Prostate gland (tissue), 2 donors: ENCODE data around the gene MYO1D. TPM values are rescaled to one million over a fixed set of nuclear protein-coding genes. Genes with fewer than 3 reads are reported as not detected.

Experiments used
- DNase-seq: peaks from one replicate; pipeline ENCODE4 v3.0.0-alpha.2; 2019; ENCODE audit warnings: low spot score
- H3K27ac ChIP-seq, 2 donors: fragments of 200-600 bp; sonication (generic); 2 replicates each; pipeline ENCODE4 v1.5.1; 2017 to 2019
- H3K27me3 ChIP-seq: fragments of 200-600 bp; sonication (generic); replicated peaks from 2 replicates; pipeline ENCODE4 v1.5.1; 2019; ENCODE audit not compliant: insufficient read depth
- H3K36me3 ChIP-seq, 2 donors: fragments of 200-600 bp; sonication (generic); 1 replicate in 1 of 2; 2 replicates in 1 of 2; pipeline versions ENCODE4 v1.5.1 to v1.8.1; 2017 to 2019
- H3K4me1 ChIP-seq: fragments of 200-600 bp; sonication (generic); replicated peaks from 2 replicates; pipeline ENCODE4 v1.5.1; 2019
- H3K4me3 ChIP-seq, 2 donors: fragments of 200-600 bp; sonication (generic); 2 replicates each; pipeline ENCODE4 v1.5.1; 2017 to 2019
- H3K9me3 ChIP-seq: fragments of 200-600 bp; sonication (generic); 2 replicates; pipeline ENCODE4 v1.5.1; 2017
- POLR2A ChIP-seq: fragments of 450-650 bp; IDR thresholded peaks from one replicate; pipeline ENCODE4 v1.6.1; 2016; ENCODE audit warnings: antibody characterized with exemption, mild to moderate bottlenecking
- POLR2AphosphoS5 ChIP-seq: sonication (generic); formaldehyde crosslinking; IDR thresholded peaks from one replicate; pipeline ENCODE4 v1.6.1; 2017; ENCODE audit warnings: antibody characterized with exemption
- WGBS: methylation state at CpG from one replicate; pipeline ENCODE4 v1.1.5; 2018; 5-methylcytosine and 5-hydroxymethylcytosine counted together
- intact Hi-C: fragments of 100-400 bp; cut with DNase I; formaldehyde crosslinking; loops from one replicate; pipeline ENCODE4 v1.14.2; 2022
- total RNA-seq, 2 donors: library from RNA; depleted of rRNA; stranded (reverse); fragments of >200 nt; gene quantifications; one replicate each; pipeline ENCODE4 v1.1.0, GENCODE V29; 2016
- TF ChIP-seq, protein P1 (sequence below), 4 experiments: fragments of 200-600 bp in 2 of 4; fragments of 450-650 bp in 2 of 4; sonication (generic) in 2 of 4; IDR thresholded peaks; 1 replicate in 3 of 4; 2 replicates in 1 of 4; pipeline ENCODE4 v1.5.1; 2016 to 2019; ENCODE audit warnings: antibody characterized with exemption in 4 of 4, mild to moderate bottlenecking in 2 of 4, moderate library complexity in 2 of 4

Gene MYO1D
- total RNA-seq, 2 donors from 2014 or later = 44.2 to 45.2 TPM

DNA sequence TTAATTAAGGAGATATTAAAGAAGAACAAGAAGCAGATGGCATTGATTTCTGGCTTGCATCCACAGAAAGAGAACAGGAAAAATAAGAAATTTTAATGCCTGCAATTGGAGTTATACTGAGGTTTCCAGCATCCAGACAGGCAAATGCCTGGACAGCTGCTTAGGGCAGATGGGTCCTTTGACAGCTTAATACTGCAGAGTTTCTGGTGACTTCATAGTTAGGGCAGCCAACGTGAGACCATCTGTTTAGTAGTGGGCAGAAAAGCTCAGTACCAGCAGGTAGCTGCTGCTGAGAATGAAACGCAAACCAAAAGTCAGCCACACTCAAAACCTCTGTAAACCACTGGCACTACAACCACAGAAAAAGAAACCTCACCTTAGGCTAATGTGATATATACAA, 280.3 kb downstream of the MYO1D start:
- H3K27me3 ChIP-seq = no peaks in the 10 kb centered on the region
- WGBS = 82% methylated on average over 2 of the region's 2 CpGs
- TF ChIP-seq, protein P1, sequence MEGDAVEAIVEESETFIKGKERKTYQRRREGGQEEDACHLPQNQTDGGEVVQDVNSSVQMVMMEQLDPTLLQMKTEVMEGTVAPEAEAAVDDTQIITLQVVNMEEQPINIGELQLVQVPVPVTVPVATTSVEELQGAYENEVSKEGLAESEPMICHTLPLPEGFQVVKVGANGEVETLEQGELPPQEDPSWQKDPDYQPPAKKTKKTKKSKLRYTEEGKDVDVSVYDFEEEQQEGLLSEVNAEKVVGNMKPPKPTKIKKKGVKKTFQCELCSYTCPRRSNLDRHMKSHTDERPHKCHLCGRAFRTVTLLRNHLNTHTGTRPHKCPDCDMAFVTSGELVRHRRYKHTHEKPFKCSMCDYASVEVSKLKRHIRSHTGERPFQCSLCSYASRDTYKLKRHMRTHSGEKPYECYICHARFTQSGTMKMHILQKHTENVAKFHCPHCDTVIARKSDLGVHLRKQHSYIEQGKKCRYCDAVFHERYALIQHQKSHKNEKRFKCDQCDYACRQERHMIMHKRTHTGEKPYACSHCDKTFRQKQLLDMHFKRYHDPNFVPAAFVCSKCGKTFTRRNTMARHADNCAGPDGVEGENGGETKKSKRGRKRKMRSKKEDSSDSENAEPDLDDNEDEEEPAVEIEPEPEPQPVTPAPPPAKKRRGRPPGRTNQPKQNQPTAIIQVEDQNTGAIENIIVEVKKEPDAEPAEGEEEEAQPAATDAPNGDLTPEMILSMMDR (IDR thresholded peaks at IDR 0.05) = no peak
- TF ChIP-seq POLR2A (no peak), POLR2AphosphoS5 (no peak)
- H3K27ac ChIP-seq = no peak overlapping the region
- no peak for DNase-seq
- no peaks in the 10 kb centered on the region for H3K4me1 ChIP-seq
- no peak overlapping the region for H3K4me3 ChIP-seq
- intact Hi-C loops = no loop called here
- H3K36me3 ChIP-seq = no peaks in the 10 kb centered on the region
- H3K9me3 ChIP-seq = no peaks in the 10 kb centered on the region

DNA sequence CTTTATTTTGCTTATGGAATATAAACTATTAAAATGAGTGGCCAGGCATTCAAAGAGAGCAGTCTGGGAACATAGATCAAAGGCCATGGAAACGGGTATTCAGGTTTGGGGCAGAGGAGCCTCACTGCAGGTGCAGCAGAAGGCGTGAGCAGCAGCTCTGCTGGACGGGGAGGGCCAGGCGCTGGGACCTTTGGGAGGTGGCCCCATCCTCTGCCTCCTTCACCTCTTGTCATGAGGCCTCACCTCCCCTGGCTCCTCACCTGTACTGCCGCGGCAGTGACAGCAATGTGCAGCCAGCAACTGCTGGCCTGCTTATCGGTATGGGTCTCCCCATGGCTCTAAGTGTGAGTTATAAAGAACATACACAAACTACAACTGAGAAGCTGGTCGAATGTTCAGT, 280.7 kb downstream of the MYO1D start:
- Histone ChIP-seq H3K36me3 (no peaks in the 10 kb centered on the region), H3K4me1 (no peaks in the 10 kb centered on the region), H3K27ac (no peak overlapping the region), H3K27me3 (no peaks in the 10 kb centered on the region), H3K9me3 (no peaks in the 10 kb centered on the region), H3K4me3 (no peak overlapping the region)
- no peak for DNase-seq
- intact Hi-C loops = no loop called here
- 83% methylated on average over 8 of the region's 8 CpGs for WGBS
- TF ChIP-seq POLR2AphosphoS5 (no peak), POLR2A (no peak)
- TF ChIP-seq, protein P1 (IDR thresholded peaks at IDR 0.05) = no peak

DNA sequence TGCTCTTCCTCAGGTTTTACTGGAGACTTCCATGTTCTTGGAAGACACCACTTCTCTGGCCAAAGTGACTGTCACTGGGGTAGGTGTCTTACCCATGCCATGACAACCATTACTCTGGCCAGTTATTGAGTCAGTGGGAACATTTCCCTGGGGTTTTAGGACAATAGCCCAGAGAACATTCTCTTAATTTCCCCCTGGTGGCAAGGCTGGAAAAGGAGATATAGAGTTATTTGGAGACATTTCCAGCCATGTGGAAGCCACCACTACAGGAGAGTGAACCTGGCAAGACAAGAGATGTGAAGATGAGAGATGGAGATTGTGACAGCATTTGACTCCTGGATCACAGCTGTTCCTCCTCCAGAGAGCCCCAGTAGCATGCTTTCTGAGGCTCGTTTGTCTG, 283.9 kb downstream of the MYO1D start:
- Histone ChIP-seq H3K27ac (no peak overlapping the region), H3K36me3 (no peaks in the 10 kb centered on the region), H3K27me3 (no peaks in the 10 kb centered on the region), H3K9me3 (no peaks in the 10 kb centered on the region), H3K4me3 (no peak overlapping the region), H3K4me1 (no peaks in the 10 kb centered on the region)
- TF ChIP-seq POLR2AphosphoS5 = no peak
- no peak for TF ChIP-seq POLR2A
- TF ChIP-seq, protein P1 (IDR thresholded peaks at IDR 0.05) = no peak
- 83% methylated on average over 1 of the region's 1 CpG for WGBS
- intact Hi-C loops = no loop called here
- DNase-seq = no peak

GRCh38 chr17:32591405-32591804, 285.5 kb downstream of the MYO1D start:
- TF ChIP-seq POLR2AphosphoS5 = no peak
- TF ChIP-seq, protein P1 (IDR thresholded peaks at IDR 0.05) = no peak
- TF ChIP-seq POLR2A = no peak
- H3K36me3 ChIP-seq = no peaks in the 10 kb centered on the region
- H3K4me3 ChIP-seq = no peak overlapping the region
- intact Hi-C loops = no loop called here
- WGBS = 94% methylated on average over 3 of the region's 3 CpGs
- no peak for DNase-seq
- no peaks in the 10 kb centered on the region for H3K4me1 ChIP-seq
- H3K27me3 ChIP-seq = no peaks in the 10 kb centered on the region
- H3K27ac ChIP-seq = no peak overlapping the region
- H3K9me3 ChIP-seq = no peaks in the 10 kb centered on the region

DNA sequence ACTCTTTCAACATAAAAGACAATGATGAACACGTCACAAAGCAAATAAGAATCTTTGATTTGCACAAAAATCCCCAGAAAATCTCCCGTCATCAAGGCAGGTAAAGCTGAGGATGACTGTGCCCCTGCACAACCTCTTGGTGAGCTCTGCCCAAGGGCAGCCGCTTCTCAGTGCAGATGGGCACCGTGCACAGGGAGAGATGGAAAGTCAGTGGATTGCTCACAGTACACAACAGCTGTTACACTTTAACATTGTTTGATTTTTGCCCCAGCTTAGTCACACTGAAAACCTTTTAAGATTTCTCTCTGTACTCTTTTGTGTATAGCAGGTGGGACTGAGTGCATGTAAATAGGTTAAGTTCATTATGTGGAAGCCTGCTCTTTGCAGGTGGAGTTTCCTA, 285.9 kb downstream of the MYO1D start:
- no peak for DNase-seq
- no peak overlapping the region for H3K4me3 ChIP-seq
- no peak overlapping the region for H3K27ac ChIP-seq
- no peaks in the 10 kb centered on the region for H3K36me3 ChIP-seq
- 86% methylated on average over 4 of the region's 4 CpGs for WGBS
- intact Hi-C loops = no loop called here
- H3K27me3 ChIP-seq = no peaks in the 10 kb centered on the region
- no peaks in the 10 kb centered on the region for H3K4me1 ChIP-seq
- TF ChIP-seq, protein P1 (IDR thresholded peaks at IDR 0.05) = no peak
- H3K9me3 ChIP-seq = no peaks in the 10 kb centered on the region
